ENCODE results near the gene SEPTIN10. TPM values are rescaled to one million over a fixed set of nuclear protein-coding genes. Genes with fewer than 3 reads are reported as not detected.

Gene SEPTIN10
- total RNA-seq, 1 donor from 2014 or later, result 107 TPM

GRCh38 chr2:109633284-109633961 is 19.7 kb upstream of the SEPTIN10 start:
- H3K4me3 ChIP-seq, result no peak overlapping the region
- H3K27ac ChIP-seq, result no peak overlapping the region
- TF ChIP-seq POLR2A (IDR thresholded peaks at IDR 0.05) (no peak), CTCF (IDR thresholded peaks at IDR 0.05) (no peak), POLR2AphosphoS5 (IDR thresholded peaks at IDR 0.05; ENCODE audit: insufficient read depth in 1 of 2, low read depth in 1 of 2) (no peak)
- DNase-seq (ENCODE audit: extremely low spot score in 2 of 2), result no peak
- H3K4me1 ChIP-seq, result no peaks in the 10 kb centered on the region
- H3K36me3 ChIP-seq, result no peaks in the 10 kb centered on the region
- H3K9me3 ChIP-seq, result no peaks in the 10 kb centered on the region
- intact Hi-C loops (cut with DNase I), result no loop called here
- H3K27me3 ChIP-seq, result no peaks in the 10 kb centered on the region

GRCh38 chr2:109632158-109632789 is 18.5 kb upstream of the SEPTIN10 start:
- Histone ChIP-seq H3K36me3 (no peaks in the 10 kb centered on the region), H3K9me3 (no peaks in the 10 kb centered on the region), H3K27me3 (no peaks in the 10 kb centered on the region), H3K4me3 (no peak overlapping the region), H3K27ac (no peak overlapping the region), H3K4me1 (no peaks in the 10 kb centered on the region)
- intact Hi-C loops (cut with DNase I), result no loop called here
- no peak for TF ChIP-seq POLR2A (IDR thresholded peaks at IDR 0.05)
- TF ChIP-seq CTCF (IDR thresholded peaks at IDR 0.05), result no peak
- TF ChIP-seq POLR2AphosphoS5 (IDR thresholded peaks at IDR 0.05; ENCODE audit: insufficient read depth in 1 of 2, low read depth in 1 of 2), result no peak
- no peak for DNase-seq (ENCODE audit: extremely low spot score in 2 of 2)

GRCh38 chr2:109631741-109632140 is 18.0 kb upstream of the SEPTIN10 start:
- Histone ChIP-seq H3K4me3 (no peak overlapping the region), H3K27me3 (no peaks in the 10 kb centered on the region), H3K27ac (no peak overlapping the region), H3K4me1 (no peaks in the 10 kb centered on the region), H3K9me3 (no peaks in the 10 kb centered on the region), H3K36me3 (no peaks in the 10 kb centered on the region)
- DNase-seq (ENCODE audit: extremely low spot score in 2 of 2), result no peak
- intact Hi-C loops (cut with DNase I), result no loop called here
- TF ChIP-seq POLR2AphosphoS5 (IDR thresholded peaks at IDR 0.05; ENCODE audit: insufficient read depth in 1 of 2, low read depth in 1 of 2), result no peak
- no peak for TF ChIP-seq CTCF (IDR thresholded peaks at IDR 0.05)
- no peak for TF ChIP-seq POLR2A (IDR thresholded peaks at IDR 0.05)

- Histone ChIP-seq H3K27ac (no peak overlapping the region), H3K27me3 (no peaks in the 10 kb centered on the region), H3K4me1 (no peaks in the 10 kb centered on the region), H3K36me3 (no peaks in the 10 kb centered on the region), H3K9me3 (no peaks in the 10 kb centered on the region), H3K4me3 (no peak overlapping the region)
- intact Hi-C loops (cut with DNase I), result no loop called here
- TF ChIP-seq CTCF (IDR thresholded peaks at IDR 0.05) (no peak), POLR2A (IDR thresholded peaks at IDR 0.05) (no peak), POLR2AphosphoS5 (IDR thresholded peaks at IDR 0.05; ENCODE audit: insufficient read depth in 1 of 2, low read depth in 1 of 2) (no peak)
- DNase-seq (ENCODE audit: extremely low spot score in 2 of 2), result no peak
These were observed 17.0 kb upstream of the SEPTIN10 start for GRCh38 chr2:109630441-109631430.

Data from vagina (tissue), 2 donors.